ENCODE results near the gene NACAD.
A peak's percentile ranks its signal among the peaks of the same experiment; 100 is the strongest.

Gene NACAD

GRCh38 chr7:45073786-45074527 lies 14.8 kb downstream of the NACAD start:
- DNase-seq (ENCODE audit: low read depth), result no peak

- DNase-seq (ENCODE audit: low read depth), result peak; percentile 21
These were observed 15.6 kb downstream of the NACAD start for GRCh38 chr7:45073031-45073785.

GRCh38 chr7:45072131-45073030 lies 16.4 kb downstream of the NACAD start:
- DNase-seq (ENCODE audit: low read depth), result peak; percentile 79

GRCh38 chr7:45071528-45071927 lies 17.2 kb downstream of the NACAD start:
- no peak for DNase-seq (ENCODE audit: low read depth)

GRCh38 chr7:45070254-45070642 lies 18.5 kb downstream of the NACAD start:
- no peak for DNase-seq (ENCODE audit: low read depth)

- no peak for DNase-seq (ENCODE audit: low read depth)
These were observed 19.1 kb downstream of the NACAD start for GRCh38 chr7:45069444-45070253.

GRCh38 chr7:45068236-45069023 lies 20.3 kb downstream of the NACAD start:
- no peak for DNase-seq (ENCODE audit: low read depth)

GRCh38 chr7:45067582-45067981 lies 21.2 kb downstream of the NACAD start:
- DNase-seq (ENCODE audit: low read depth), result no peak

- DNase-seq (ENCODE audit: low read depth), result no peak
These were observed 22.4 kb downstream of the NACAD start for GRCh38 chr7:45066409-45066808.

GRCh38 chr7:45065031-45065995 lies 23.5 kb downstream of the NACAD start:
- DNase-seq (ENCODE audit: low read depth), result no peak

GRCh38 chr7:45064047-45064725 lies 24.6 kb downstream of the NACAD start:
- DNase-seq (ENCODE audit: low read depth), result no peak

- DNase-seq (ENCODE audit: low read depth), result no peak
These were observed 26.9 kb downstream of the NACAD start for GRCh38 chr7:45061806-45062425.

GRCh38 chr7:45061352-45061751 lies 27.4 kb downstream of the NACAD start:
- DNase-seq (ENCODE audit: low read depth), result no peak

- DNase-seq (ENCODE audit: low read depth), result no peak
These were observed 28.5 kb downstream of the NACAD start for GRCh38 chr7:45060295-45060694.

GRCh38 chr7:45057878-45058277 lies 30.9 kb downstream of the NACAD start:
- DNase-seq (ENCODE audit: low read depth), result no peak

- no peak for DNase-seq (ENCODE audit: low read depth)
These were observed 33.1 kb downstream of the NACAD start for GRCh38 chr7:45055594-45056219.

- no peak for DNase-seq (ENCODE audit: low read depth)
These were observed 33.8 kb downstream of the NACAD start for GRCh38 chr7:45055016-45055415.

GRCh38 chr7:45054442-45054841 lies 34.3 kb downstream of the NACAD start:
- no peak for DNase-seq (ENCODE audit: low read depth)
